Pericardium fibroblast (primary cell): ENCODE measurements around the gene HOXA13. TPM values are rescaled to one million over a fixed set of nuclear protein-coding genes. Genes with fewer than 3 reads are reported as not detected.

ENCODE experiments used
- total RNA-seq: library from RNA; depleted of rRNA; stranded (reverse); fragments of >200 nt; gene quantifications from 2 replicates; pipeline ENCODE4 v1.2.3, GENCODE V29; 2015

The HOXA13 gene
- total RNA-seq, result not detected in 2 replicates

DNA sequence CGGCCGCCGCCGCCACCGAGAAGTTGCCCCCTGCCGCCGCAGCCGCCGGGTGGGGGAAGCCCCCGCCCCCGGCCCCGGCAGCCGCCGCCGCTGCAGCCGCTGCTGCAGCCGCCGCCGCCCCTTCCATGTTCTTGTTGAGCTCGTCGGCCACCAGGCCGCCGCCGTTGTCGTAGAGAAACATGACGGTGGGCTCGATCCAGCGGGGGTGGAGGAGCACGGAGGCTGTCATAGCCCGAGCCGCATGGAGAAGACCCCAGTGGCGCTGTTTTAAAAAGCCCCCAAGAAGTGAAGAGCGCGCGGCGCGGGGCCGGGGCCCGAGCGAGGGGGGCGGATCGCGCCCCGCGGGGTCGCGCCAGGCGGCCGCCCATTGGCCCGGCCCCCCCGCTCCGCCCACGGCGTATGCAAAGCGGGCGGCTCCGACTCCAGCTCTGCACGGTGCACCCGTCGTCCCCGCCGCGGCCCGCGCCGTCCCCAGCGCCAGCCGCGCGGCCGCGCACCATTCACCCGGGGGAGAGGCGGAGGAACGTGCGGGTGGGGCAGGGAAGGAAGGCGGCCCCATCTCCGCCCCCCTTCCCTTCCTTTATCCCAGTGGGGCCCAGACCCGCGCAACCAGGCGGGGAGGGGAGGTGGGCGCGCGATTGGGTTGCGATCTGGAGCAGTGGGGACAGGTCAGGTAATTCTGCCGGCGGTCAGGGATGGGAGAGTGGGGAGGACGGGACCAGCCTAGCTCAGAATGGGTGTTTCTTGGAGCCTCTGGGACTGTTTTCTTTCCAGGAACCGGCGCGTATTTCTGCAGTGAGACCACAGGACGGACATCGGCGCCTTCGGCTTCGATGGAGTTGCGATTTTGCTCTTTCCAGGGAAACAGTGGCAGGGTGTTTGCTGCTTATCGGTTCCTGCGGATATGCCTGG, at the start of gene HOXA13:
HOXA13 (minus strand) TSS at position 243 of the 912 bp plus-strand sequence; CDS start at position 229, 14 bp downstream.

DNA sequence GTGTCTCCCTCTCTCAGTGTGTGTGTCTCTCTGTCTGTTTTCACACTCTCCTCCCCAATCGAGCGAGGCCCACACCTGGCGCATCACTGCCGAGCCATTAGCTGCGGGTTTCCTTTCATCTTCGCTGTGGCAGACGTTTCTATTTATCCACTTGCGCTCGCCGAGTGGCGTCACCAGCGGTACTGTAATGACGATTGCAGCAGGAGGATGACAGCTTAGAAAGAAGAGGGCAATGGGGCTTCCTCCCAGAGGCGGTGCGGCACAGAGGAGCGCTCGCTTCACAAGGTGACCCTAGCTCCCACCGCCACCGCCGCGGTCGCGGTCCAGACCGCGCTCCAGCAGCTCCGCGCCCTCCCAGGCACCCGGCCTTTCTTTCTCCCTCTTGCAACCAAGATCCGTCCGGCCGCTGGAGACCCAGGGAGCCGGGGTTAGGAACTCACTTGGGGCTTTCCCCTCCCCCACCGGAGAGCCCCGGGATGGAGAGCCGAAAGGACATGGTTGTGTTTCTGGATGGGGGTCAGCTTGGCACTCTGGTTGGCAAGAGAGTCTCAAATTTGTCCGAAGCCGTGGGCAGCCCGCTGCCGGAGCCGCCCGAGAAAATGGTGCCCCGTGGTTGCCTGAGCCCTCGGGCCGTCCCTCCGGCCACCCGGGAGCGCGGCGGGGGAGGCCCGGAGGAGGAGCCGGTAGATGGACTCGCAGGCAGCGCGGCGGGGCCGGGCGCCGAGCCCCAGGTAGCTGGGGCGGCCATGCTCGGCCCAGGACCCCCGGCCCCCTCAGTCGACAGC, 42.9 kb upstream of the HOXA13 start, which contains the start of gene EVX1:
EVX1 (plus strand) TSS at position 248 of the 785 bp plus-strand sequence; CDS start at position 477, 229 bp downstream.

DNA sequence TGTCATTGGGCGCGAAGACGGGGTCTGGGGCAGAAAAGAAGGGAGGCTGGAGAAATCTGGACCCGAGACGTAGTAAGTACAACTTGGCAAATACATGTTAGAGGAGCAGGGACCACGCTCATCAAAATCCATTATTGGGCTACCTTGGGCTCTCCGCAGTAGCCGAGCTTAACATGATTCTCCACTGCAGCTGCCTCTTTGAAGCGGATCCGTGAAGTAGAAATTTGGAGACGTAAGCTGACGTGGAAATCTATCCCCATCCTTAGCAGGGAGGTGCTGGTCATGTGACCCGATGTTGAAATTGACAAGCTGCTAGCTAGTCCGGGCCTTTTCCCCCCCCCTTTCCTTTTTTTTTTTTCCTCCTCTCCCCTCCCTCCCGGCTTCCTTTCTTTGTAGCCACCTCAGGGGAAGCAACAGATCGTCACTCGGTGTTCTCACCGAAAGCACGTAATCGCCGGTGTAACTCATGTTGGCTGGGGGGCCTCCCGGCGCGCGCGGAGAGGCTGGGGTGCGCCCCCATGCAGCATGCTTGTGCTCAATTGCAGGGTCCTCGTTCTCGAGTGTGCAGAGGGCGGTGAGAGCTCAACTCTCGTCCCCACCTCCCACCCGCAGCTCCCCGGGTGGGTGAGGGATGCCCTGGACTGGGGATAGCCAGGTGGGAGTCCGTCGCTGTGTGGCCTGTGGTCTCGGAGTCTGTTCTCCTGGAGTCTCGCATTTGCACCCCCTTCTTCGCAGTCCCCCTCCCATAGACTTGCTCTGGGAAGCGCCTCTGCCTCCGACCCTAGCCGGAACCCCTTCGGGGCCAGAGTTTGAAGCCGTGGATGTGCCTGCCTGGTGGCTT, 14.7 kb downstream of the HOXA13 start, which contains the start of gene HOXA11:
HOXA11 (minus strand) TSS at position 220 of the 841 bp plus-strand sequence; CDS start at position 132, 88 bp downstream.

DNA sequence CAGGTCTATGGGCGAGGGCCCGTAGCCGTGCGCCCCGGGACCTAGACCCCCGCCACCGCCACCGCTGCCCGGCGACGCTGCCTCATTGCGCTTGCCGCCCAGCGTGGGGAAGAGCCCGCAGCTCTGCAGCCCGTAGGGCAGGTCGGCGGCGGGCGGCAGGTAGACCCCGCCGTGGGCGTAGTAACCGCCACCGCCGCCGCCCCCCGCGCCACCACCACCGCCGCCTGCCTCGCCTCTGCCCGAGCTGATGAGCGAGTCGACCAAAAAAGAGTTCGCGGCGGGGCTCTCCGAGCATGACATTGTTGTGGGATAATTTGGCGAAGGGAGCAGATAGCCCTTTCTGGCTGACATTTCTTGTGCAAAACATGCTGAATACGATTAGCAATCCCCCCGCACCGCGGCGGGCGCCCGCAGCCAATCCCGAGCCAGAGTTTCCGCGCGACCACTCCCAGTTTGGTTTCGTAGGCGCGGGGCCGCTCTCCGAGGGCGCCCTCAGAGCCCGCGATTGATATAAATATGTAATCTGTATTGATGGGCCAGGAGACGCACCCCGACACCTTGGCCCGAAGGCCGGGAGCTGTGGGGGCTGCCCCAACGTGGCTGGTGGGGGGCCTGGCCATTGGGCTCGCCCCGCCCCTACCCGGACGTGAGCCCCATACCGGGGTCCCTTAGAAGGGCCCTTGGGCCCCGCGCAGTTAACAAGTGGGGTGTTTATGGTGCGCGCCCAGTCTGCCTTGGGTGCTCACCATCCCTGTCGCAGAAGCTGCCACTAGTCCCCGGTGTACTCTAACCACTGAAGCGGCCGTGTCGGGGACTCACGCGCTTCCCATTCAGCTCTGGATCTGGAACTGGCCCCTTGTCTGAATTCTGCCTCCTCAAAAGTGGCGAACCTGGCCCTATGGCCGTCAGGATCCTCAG, 25.7 kb downstream of the HOXA13 start, which contains the start of gene HOXA10:
HOXA10 (minus strand) TSS at position 365 of the 918 bp plus-strand sequence; CDS start at position 351, 14 bp downstream.

DNA sequence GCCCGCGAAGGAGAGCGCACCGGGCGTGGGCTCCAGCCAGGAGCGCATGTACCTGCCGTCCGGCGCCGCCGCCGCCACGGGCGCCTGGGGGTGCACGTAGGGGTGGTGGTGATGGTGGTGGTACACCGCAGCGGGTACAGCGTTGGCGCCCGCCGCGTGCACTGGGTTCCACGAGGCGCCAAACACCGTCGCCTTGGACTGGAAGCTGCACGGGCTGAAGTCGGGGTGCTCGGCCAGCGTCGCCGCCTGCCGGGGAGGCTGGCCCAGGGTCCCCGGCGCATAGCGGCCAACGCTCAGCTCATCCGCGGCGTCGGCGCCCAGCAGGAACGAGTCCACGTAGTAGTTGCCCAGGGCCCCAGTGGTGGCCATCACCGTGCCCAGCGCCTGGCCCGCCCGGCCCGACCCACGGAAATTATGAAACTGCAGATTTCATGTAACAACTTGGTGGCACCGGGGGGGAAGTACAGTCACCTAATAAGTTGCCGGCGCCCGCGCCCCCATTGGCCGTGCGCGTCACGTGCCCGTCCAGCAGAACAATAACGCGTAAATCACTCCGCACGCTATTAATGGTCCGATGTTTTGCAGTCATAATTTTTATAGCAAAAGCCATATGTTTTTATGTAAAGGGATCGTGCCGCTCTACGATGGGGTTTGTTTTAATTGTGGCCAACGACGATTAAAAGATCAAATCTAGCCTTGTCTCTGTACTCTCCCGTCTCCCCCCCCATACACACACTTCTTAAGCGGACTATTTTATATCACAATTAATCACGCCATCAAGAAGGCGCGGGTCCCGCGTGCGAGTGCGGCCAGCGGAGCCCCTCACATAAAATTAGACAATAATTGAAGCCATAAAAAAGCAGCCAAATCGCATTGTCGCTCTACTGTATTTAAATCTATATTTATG, 34.5 kb downstream of the HOXA13 start, which contains the start of gene HOXA9:
HOXA9 (minus strand) TSS at position 449 of the 907 bp plus-strand sequence; CDS start at position 369, 80 bp downstream.

DNA sequence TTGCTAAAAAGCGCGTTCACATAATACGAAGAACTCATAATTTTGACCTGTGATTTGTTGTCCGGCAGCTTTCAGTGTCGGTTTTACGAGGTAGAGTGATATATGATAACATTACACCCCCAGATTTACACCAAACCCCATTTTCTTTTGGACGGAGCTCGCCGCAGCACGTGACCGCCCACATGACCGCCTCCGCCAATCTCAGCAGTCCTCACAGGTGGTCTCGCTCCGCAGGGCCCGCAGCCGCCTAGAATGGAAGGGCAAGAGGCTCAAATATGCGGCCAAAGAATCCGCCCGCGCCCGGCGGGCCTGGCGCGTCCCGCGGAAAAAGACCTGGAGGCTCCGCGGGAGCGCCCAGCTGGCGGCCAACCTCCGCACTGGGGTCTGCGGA, 43.4 kb downstream of the HOXA13 start, which contains the start of gene HOXA7:
HOXA7 (minus strand) TSS at position 168 of the 391 bp plus-strand sequence; CDS start at position 38, 130 bp downstream.

DNA sequence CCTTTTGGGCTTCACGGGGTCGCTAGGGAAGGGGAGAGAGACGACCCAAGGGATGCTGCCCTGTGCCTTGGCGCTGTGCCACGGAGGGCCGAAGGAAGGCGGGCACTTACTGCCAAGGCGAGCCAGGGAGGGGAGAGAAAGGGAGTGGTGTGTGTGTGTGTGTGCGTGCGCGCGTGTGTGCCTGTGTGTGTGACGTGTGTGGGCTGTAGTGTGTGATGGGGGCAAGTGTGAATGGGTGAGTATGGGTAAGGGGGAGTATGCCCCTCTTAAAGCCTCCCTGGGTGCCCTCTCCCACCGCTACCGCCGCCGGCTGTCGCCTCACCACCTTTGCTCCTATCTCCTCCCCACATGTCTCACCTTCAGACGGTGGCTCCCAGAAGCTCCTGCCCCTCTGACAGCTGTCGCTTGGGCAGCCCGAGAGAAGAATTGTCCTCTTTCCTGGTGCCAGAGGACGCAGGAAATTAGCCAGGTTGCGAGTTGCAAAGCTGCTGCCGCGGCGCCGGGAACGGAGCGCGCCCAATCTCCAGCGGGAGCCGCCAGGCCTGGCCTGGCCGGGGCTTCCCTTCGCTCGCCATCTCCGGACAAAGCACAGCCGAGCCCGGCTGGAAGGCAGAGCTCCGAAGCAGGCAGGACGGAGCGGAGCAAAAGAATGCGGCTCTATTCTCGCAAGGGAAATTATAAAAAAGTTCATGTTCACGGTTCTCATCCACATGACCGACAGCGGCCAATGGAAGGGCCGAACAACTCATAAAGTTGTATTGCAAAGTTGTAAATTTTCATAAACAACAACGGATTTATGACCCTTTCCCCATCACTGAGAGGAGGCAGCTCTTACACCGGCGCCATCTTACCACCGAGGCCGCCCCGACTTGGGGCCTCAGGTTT, 47.7 kb downstream of the HOXA13 start, which contains the start of gene HOXA3:
HOXA3 (minus strand) TSS at position 653 of the 885 bp plus-strand sequence. CDS start 41,943 bp downstream, outside the sequence.

DNA sequence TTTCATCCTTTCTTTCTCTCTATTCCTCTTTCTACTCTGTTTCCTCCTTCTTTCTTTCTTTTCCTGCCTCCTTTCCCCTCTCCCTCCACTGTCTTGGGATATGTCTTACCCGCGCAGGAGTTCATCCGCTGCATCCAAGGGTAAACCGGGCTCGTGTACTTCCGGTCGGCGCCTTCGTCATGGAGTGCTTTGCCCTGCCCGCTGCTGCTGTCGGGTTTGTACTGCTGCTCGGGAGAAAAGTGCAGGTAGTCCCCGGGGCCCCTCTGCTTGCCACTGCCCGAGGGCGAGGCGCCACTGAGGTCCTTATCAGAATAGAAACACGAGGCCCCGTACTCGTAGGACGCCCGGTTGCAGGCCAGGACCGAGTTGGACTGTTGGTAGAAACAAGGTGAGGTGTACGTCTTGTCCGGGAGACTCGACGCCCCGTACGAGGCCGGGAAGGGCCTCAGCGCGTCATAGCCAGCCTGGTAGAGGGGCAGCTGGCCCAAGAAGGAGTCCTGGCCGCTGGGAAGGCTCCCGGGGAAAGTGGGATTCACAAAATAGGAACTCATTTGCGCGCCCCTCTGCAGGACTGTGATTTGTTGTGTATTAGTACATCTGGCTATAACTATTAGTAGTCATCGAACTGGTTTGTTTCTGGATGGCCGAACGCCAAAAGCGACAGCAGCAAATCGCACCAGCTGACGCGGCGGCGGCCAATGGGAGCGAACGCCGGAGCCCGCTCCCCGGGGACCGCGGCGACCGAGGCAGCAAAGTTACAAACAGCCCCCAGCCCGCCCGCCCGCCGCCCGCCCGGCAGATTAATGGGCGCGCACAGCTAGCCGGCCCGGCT, 52.5 kb downstream of the HOXA13 start, which contains the start of gene HOXA6:
HOXA6 (minus strand) TSS at position 576 of the 832 bp plus-strand sequence; CDS start at position 551, 25 bp downstream.

Other genes starting within 250 kb of the HOXA13 start
- 0.23 and 3.3 TPM in 2 replicates for gene HOXA1, start 104.1 kb downstream of the HOXA13 start, total RNA-seq
- gene HOXA2, start 97.4 kb downstream of the HOXA13 start, total RNA-seq, result 6.4 TPM in 1 of 2 replicates, not detected in the other
- gene HOXA4, start 69.3 kb downstream of the HOXA13 start, total RNA-seq, result 1.5 TPM in 1 of 2 replicates, not detected in the other
- 1.3 and 35.0 TPM in 2 replicates for gene HOXA5, start 56.4 kb downstream of the HOXA13 start, total RNA-seq
- 0.26 and 0.35 TPM in 2 replicates for gene HOXA6, start 52.3 kb downstream of the HOXA13 start, total RNA-seq
- gene HOXA3, start 47.5 kb downstream of the HOXA13 start, total RNA-seq, result 4.0 and 8.3 TPM in 2 replicates
- gene HOXA7, start 43.4 kb downstream of the HOXA13 start, total RNA-seq, result 0.26 and 0.58 TPM in 2 replicates
- gene HOXA9, start 34.6 kb downstream of the HOXA13 start, total RNA-seq, result 4.0 TPM in 1 of 2 replicates, not detected in the other
- 2.3 TPM in 1 of 2 replicates, not detected in the other for gene HOXA10, start 25.8 kb downstream of the HOXA13 start, total RNA-seq
- gene HOXA11, start 14.9 kb downstream of the HOXA13 start, total RNA-seq, result 4.0 TPM in 1 of 2 replicates, not detected in the other
- not detected in 2 replicates for gene EVX1, start 42.7 kb upstream of the HOXA13 start, total RNA-seq